Ishikawa (cell line): ENCODE results near the gene USP30.

Experiments
- CEBPB ChIP-seq: IDR thresholded peaks from 2 replicates; pipeline ENCODE4 v1.6.1; 2012
- CREB1 ChIP-seq: IDR thresholded peaks from 2 replicates; pipeline ENCODE4 v1.6.1; 2012; ENCODE audit warnings: low read depth
- EGR1 ChIP-seq: IDR thresholded peaks from 2 replicates; pipeline ENCODE4 v1.6.1; 2012
- EP300 ChIP-seq: IDR thresholded peaks from 2 replicates; pipeline ENCODE4 v1.6.1; 2012; ENCODE audit warnings: borderline replicate concordance
- FOXM1 ChIP-seq: IDR thresholded peaks from 2 replicates; pipeline ENCODE4 v1.6.1; 2012; ENCODE audit warnings: low read depth, borderline replicate concordance
- NFIC ChIP-seq: IDR thresholded peaks from 2 replicates; pipeline ENCODE4 v1.6.1; 2012
- RAD21 ChIP-seq: IDR thresholded peaks from 2 replicates; pipeline ENCODE4 v1.6.1; 2012; ENCODE audit warnings: low read depth
- REST ChIP-seq: IDR thresholded peaks from 2 replicates; pipeline ENCODE4 v1.6.1; 2012; ENCODE audit warnings: low read depth, mild to moderate bottlenecking
- TAF1 ChIP-seq: IDR thresholded peaks from 2 replicates; pipeline ENCODE4 v1.6.1; 2012; ENCODE audit warnings: low read depth, mild to moderate bottlenecking
- TCF12 ChIP-seq: IDR thresholded peaks from 2 replicates; pipeline ENCODE4 v1.6.1; 2012; ENCODE audit warnings: low read depth
- YY1 ChIP-seq: IDR thresholded peaks from 2 replicates; pipeline ENCODE4 v1.6.1; 2012; ENCODE audit warnings: low read depth
- ZBTB7A ChIP-seq: IDR thresholded peaks from 2 replicates; pipeline ENCODE4 v1.6.1; 2012; ENCODE audit warnings: low read depth
- TF ChIP-seq, protein P1 (sequence below): IDR thresholded peaks from 2 replicates; pipeline ENCODE4 v1.6.1; 2012

GRCh38 chr12:109113661-109114321 is 61.4 kb downstream of the USP30 start:
- TF ChIP-seq EGR1 (no peak), RAD21 (no peak), CEBPB (no peak), YY1 (no peak), NFIC (no peak), REST (no peak), EP300 (no peak), TCF12 (no peak), ZBTB7A (no peak), FOXM1 (no peak), CREB1 (no peak), TAF1 (no peak)
- TF ChIP-seq, protein P1, sequence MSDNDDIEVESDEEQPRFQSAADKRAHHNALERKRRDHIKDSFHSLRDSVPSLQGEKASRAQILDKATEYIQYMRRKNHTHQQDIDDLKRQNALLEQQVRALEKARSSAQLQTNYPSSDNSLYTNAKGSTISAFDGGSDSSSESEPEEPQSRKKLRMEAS, result no peak
